Keratinocyte (primary cell): ENCODE results near the gene DMBX1.
A peak's percentile ranks its signal among the peaks of the same experiment; 100 is the strongest.

Experiments
- EZH2 ChIP-seq: IDR thresholded peaks from one replicate; pipeline ENCODE4 v1.6.1; 2012; ENCODE audit warnings: inconsistent platforms, mild to moderate bottlenecking, low read length, moderate library complexity
- TF ChIP-seq, protein P1 (sequence below), 3 experiments: IDR thresholded peaks in 1 of 3; conservative IDR thresholded peaks in 1 of 3; optimal IDR thresholded peaks in 1 of 3; 2 replicates in 2 of 3; 3 replicates in 1 of 3; pipeline versions ENCODE3 to v1.5.1; 2011; ENCODE audit warnings: low read length in 3 of 3, mild to moderate bottlenecking in 3 of 3, moderate library complexity in 2 of 3, control low read depth in 1 of 3, inconsistent platforms in 1 of 3; ENCODE audit not compliant: insufficient read depth in 2 of 3; ENCODE audit errors: extremely low read depth in 1 of 3

DNA sequence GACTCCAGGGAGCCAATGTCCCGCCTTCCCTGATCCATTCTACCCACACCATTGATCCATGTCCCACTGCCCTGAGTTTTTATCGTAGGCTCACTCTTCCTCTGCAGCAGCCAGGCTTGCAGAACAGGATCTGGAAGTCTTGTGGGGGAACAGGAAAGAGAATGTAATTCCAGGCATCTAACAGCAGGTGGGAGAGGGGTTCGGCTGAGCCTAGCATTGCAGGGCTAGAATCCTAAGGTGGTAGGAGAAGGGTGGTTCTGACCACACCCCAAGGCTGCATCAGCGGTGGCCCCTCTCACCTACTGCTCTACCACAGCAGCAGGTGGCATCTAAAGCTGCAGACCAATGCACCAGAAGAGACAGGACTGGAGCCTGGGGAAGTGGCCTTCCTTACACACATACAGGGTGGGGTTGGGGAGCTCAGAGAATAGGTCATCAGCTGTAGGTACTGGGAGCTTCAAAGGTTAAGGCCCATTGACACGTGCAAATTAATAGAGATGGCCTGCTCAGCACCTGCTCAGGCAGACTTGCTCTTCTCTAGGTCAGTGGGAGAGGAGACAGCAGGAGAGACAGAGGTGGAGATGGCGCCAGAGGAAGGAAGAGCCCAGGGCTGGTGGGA is 41.3 kb downstream of the DMBX1 start:
- no peak for TF ChIP-seq EZH2
- TF ChIP-seq, protein P1, sequence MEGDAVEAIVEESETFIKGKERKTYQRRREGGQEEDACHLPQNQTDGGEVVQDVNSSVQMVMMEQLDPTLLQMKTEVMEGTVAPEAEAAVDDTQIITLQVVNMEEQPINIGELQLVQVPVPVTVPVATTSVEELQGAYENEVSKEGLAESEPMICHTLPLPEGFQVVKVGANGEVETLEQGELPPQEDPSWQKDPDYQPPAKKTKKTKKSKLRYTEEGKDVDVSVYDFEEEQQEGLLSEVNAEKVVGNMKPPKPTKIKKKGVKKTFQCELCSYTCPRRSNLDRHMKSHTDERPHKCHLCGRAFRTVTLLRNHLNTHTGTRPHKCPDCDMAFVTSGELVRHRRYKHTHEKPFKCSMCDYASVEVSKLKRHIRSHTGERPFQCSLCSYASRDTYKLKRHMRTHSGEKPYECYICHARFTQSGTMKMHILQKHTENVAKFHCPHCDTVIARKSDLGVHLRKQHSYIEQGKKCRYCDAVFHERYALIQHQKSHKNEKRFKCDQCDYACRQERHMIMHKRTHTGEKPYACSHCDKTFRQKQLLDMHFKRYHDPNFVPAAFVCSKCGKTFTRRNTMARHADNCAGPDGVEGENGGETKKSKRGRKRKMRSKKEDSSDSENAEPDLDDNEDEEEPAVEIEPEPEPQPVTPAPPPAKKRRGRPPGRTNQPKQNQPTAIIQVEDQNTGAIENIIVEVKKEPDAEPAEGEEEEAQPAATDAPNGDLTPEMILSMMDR (optimal IDR thresholded peaks at IDR 0.05 in 1 of 3, IDR thresholded peaks at IDR 0.05 in 1 of 3, conservative IDR thresholded peaks at IDR 0.05 in 1 of 3; ENCODE audit: extremely low read depth in 1 of 3, insufficient read depth in 2 of 3, low read length in 3 of 3), result peak; percentile 39 to 52 (median 48)
